ENCODE results near the gene PCDH1.

The PCDH1 gene

DNA sequence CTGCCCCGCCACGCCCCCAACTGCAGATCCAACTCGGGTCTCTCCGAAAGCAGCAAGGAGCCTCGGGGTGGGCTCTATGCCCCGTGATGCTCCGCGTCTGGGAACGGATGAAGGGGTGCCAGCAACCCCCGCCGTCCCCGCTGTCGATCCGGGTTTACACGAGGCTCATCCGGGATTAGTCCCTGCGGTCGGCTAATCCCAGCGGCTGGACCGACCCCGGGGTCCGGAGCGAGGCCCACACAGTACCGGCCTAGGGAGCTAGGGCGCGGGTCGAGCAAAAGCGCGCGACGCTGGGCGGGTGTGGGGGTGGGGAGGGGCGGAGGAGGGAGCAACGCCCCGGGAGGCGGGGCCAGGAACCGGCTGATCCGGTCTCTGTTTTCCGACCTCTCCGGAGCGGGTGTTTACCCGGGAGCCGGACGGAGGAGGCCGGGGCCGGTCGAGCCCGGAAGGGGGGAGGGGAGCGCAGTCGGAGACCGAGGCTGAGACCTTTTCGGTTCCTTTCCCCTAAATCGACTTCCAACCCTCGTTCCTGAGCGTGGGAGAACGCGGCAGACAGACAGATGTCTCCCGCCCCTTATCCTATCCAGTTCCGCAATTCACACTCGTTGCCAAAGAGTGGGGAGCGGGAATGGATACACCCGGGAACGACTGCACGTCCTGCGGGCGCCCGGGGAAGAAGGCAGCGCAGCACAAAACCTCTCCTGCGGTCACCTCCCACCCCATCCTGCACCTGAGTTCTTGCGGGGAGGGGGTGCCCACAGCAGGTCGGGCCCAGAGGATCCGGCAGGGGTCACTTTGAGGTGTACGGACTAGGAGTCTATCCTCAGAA is 28.6 kb downstream of the PCDH1 start:
- 0 out of 2 replicates have a peak overlapping the region, but pooled peaks have one; percentile 92 for H2AFZ ChIP-seq (ENCODE audit: low read length)
- TF ChIP-seq CTCF (IDR thresholded peaks at IDR 0.05; ENCODE audit: low read length) = no peak; the same call in 1 of the 2 replicates
- TF ChIP-seq EZH2 (IDR thresholded peaks at IDR 0.05; ENCODE audit: borderline replicate concordance, low read length) = no peak

DNA sequence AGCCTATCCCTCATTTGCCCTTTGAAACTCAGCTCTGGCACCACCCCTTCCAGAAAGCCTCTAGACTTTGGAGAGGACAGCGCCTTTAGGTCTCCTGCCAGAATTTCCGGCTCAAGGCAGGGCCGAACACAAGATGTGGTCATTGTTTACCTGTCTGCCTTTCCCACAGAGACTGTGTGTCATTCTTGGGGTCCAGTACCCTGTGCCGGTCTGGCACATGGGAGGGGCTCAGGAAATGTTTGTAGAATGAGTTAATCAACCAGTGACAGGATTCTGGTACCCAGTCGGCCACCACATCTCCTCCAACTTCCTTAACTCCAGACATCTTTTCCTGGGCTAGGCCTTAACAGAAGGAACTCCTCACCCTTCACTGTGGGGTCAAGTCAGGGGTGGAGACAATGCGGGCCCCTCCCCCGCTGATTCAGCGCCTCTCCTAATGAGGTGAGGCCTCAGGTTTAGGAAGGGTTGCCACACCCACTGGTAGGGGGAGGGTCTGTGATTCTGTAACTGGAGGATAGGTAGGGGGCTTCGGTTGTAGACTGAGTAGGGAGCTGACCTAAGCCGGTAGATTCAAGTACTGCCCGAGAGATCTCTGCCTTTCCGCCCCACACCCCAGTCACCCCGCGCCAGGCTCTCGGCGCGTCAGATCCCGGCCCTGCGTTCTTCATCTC is 29.3 kb downstream of the PCDH1 start:
- Histone ChIP-seq H2AFZ (ENCODE audit: low read length) (0 out of 2 replicates have a peak overlapping the region, but pooled peaks have one; percentile 25), H3K4me3 (ENCODE audit: low read depth, low read length, poor library complexity, severe bottlenecking) (peak overlapping the region; percentile 79)

More for the DNA sequence above, 28.6 kb downstream of the PCDH1 start:
- H3K4me1 ChIP-seq (ENCODE audit: insufficient read depth, low read length, severe bottlenecking) = peaks cover 6% of the 10 kb centered on the region
- peak overlapping the region; percentile 61 for H3K27ac ChIP-seq (ENCODE audit: low read depth, low read length, poor library complexity, severe bottlenecking)
- H3K27me3 ChIP-seq (ENCODE audit: insufficient read depth, low read length) = no peaks in the 10 kb centered on the region
- no peaks in the 10 kb centered on the region for H4K20me1 ChIP-seq (ENCODE audit: insufficient read depth, low read length)
- H3K36me3 ChIP-seq (ENCODE audit: insufficient read depth, low read length) = no peaks in the 10 kb centered on the region
- H3K9me3 ChIP-seq (ENCODE audit: low read length) = no peaks in the 10 kb centered on the region
- H3F3A ChIP-seq (ENCODE audit: insufficient read depth, low read length) = no peaks in the 10 kb centered on the region
- H3K4me3 ChIP-seq (ENCODE audit: low read depth, low read length, poor library complexity, severe bottlenecking) = peak overlapping the region; percentile 79
- peak overlapping the region; percentile 94 for H3K4me2 ChIP-seq (ENCODE audit: low read length)
- no peaks in the 10 kb centered on the region for H3K79me2 ChIP-seq (ENCODE audit: insufficient read depth, low read length)
- no peaks in the 10 kb centered on the region for H3K9me2 ChIP-seq (ENCODE audit: low read depth, low read length)
- peak overlapping the region; percentile 78 for H3K9ac ChIP-seq (ENCODE audit: low read length)

DNA sequence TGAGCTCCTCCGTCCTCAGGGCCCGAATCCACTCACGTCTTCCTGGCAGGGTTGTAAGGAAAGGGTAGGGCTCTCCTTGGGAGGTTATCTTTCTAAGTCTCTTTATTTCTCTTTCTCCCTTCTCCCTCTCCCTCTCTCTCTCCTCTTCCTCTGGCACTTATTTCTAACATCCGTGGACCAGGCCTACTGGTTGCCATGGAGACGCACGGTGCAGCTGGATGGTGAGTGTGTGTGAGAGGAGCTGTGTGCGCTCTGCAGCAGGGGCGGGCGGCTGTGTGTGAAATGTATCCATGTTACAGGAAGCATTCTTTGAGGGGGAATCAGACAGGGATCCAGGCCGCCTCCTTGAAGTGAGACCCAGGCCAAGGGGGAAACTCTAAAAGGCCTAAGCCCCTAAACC is 32.2 kb downstream of the PCDH1 start:
- Histone ChIP-seq H3K9me2 (ENCODE audit: low read depth, low read length) (no peaks in the 10 kb centered on the region), H2AFZ (ENCODE audit: low read length) (no peak overlapping the region), H3K9ac (ENCODE audit: low read length) (no peak overlapping the region), H3F3A (ENCODE audit: insufficient read depth, low read length) (no peaks in the 10 kb centered on the region), H3K4me1 (ENCODE audit: insufficient read depth, low read length, severe bottlenecking) (peaks cover 6% of the 10 kb centered on the region), H3K27ac (ENCODE audit: low read depth, low read length, poor library complexity, severe bottlenecking) (no peak overlapping the region), H3K79me2 (ENCODE audit: insufficient read depth, low read length) (no peaks in the 10 kb centered on the region), H3K9me3 (ENCODE audit: low read length) (no peaks in the 10 kb centered on the region), H3K36me3 (ENCODE audit: insufficient read depth, low read length) (no peaks in the 10 kb centered on the region), H3K27me3 (ENCODE audit: insufficient read depth, low read length) (no peaks in the 10 kb centered on the region), H3K4me2 (ENCODE audit: low read length) (no peak overlapping the region), H4K20me1 (ENCODE audit: insufficient read depth, low read length) (no peaks in the 10 kb centered on the region), H3K4me3 (ENCODE audit: low read depth, low read length, poor library complexity, severe bottlenecking) (no peak overlapping the region)
- no peak for TF ChIP-seq CTCF (IDR thresholded peaks at IDR 0.05; ENCODE audit: low read length)
- TF ChIP-seq EZH2 (IDR thresholded peaks at IDR 0.05; ENCODE audit: borderline replicate concordance, low read length) = no peak

More for the DNA sequence above, 29.3 kb downstream of the PCDH1 start:
- Histone ChIP-seq H3K36me3 (ENCODE audit: insufficient read depth, low read length) (no peaks in the 10 kb centered on the region), H3K27me3 (ENCODE audit: insufficient read depth, low read length) (no peaks in the 10 kb centered on the region), H3K4me2 (ENCODE audit: low read length) (peak overlapping the region; percentile 94), H3K79me2 (ENCODE audit: insufficient read depth, low read length) (no peaks in the 10 kb centered on the region), H4K20me1 (ENCODE audit: insufficient read depth, low read length) (no peaks in the 10 kb centered on the region), H3K9me2 (ENCODE audit: low read depth, low read length) (no peaks in the 10 kb centered on the region), H3F3A (ENCODE audit: insufficient read depth, low read length) (no peaks in the 10 kb centered on the region), H3K27ac (ENCODE audit: low read depth, low read length, poor library complexity, severe bottlenecking) (peak overlapping the region; percentile 32), H3K9me3 (ENCODE audit: low read length) (no peaks in the 10 kb centered on the region), H3K9ac (ENCODE audit: low read length) (peak overlapping the region; percentile 78), H3K4me1 (ENCODE audit: insufficient read depth, low read length, severe bottlenecking) (peaks cover 6% of the 10 kb centered on the region)
- TF ChIP-seq CTCF (IDR thresholded peaks at IDR 0.05; ENCODE audit: low read length) = no peak
- TF ChIP-seq EZH2 (IDR thresholded peaks at IDR 0.05; ENCODE audit: borderline replicate concordance, low read length) = no peak

All from OCI-LY1 (cell line).